DLD1 (cell line): ENCODE data around the gene S100A11.

Experiments
- in situ Hi-C: cut with HindIII; loops from 2 replicates; pipeline ENCODE4 v1.10.0; 2017; ENCODE audit warnings: low sequenced_read_pairs

S100A11 gene

GRCh38 chr1:152005360-152005912 is 31.4 kb downstream of the S100A11 start:
- in situ Hi-C loops, result no loop called here

- in situ Hi-C loops, result no loop called here
Observed at GRCh38 chr1:152003846-152004442, 32.9 kb downstream of the S100A11 start.

GRCh38 chr1:152002960-152003359 is 33.8 kb downstream of the S100A11 start:
- in situ Hi-C loops, result no loop called here

- in situ Hi-C loops, result no loop called here
Observed at GRCh38 chr1:152001631-152002584, 34.9 kb downstream of the S100A11 start.

DNA sequence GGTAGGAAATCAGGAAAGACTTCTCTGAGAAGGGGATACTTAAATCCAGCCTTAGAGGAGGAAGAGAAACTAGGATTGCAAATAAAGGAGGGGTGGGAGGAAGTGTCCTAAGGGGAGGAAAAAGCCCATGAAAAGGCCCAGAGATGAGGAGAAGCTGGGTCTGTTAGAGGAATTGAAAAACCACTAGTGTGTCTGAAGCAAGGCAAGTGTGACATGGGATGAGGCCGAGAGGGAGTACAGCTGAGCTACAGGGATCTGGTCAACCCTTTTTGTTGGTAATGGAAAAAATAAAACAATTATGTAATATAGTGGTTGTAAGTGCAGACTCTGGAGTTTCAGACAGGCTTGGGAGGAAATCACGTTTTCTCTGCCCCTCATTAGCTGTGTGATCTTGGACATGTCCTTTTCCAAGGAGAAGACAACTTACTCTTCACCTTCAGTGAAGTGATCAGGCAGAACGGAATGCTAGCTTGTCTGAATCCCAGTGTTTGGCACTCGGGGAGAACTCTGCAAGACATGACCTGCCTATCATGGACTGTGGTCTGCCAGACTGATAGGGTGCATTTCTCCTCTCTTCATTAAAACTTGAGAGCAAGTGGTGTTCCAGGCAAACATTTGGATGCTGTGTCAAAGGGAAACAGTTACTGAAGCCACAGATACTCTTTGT is 35.7 kb downstream of the S100A11 start:
- in situ Hi-C loops, result no loop called here

DNA sequence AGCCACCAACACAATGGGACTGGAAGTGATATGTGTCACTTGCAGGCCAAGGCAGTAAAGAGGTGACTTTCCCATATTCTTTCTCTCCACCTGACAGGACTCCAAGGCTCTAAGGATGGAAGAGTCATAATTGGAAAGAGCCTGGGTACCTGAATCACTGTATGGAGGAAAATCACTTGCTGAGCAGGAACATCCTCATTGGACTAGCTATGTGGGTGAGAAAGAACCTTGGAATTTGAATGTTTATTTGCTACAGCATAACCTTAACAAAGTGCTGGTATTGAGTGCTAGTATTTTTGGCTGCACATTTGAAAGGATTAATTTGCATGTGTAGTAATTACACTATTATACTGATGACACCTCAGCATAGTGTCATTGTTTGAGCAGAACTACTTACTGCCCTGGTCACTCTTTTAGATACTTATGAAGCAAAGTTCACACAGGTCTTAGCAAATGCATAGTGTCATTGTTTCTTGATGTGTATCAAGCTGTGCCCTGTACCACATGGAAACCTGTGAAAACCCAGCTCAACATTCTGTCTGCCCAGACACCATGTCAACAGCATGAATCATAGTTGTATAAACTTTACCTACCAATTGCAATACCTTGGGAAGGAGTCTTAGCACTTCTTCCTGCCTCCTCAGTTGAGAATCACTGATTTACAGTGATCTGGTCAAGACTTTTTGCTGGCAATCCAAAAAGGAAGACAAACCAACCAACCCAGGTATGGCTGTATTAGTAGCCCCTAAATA is 38.0 kb downstream of the S100A11 start:
- in situ Hi-C loops, result no loop called here

DNA sequence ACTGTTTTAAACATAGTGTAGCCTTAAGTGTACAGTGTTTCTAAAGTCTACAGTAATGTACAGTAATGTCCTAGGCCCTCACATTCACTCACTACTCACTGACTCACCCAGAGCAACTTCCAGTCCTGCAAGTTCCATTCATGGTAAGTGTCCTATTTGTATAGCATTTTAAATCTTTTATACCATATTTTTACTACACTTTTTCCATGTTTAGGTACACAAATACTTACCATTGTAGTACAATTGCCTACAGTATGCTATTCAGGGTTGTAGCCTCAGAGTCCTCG is 39.6 kb downstream of the S100A11 start:
- in situ Hi-C loops, result no loop called here

- in situ Hi-C loops, result no loop called here
Observed at GRCh38 chr1:151995774-151996173, 41.0 kb downstream of the S100A11 start.

DNA sequence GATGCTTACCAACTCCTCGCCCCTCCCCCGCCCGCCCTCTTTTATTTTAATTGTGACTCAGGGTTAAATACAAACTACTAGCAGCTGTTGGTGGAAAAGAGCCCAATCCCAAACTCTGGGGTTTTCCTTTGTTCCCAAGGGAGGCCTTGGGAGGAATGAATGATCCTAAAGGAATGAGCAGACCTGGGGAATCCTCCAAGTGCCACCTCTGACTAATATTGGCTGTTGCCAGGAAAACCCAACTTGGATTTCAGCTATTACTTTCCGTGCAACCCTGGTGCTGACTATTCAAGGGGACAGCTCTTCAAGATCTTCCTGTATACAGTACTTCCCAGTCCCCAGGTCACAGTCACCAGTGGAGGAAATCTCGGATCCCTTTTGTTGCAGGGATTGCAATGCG is 41.8 kb downstream of the S100A11 start:
- in situ Hi-C loops, result no loop called here

DNA sequence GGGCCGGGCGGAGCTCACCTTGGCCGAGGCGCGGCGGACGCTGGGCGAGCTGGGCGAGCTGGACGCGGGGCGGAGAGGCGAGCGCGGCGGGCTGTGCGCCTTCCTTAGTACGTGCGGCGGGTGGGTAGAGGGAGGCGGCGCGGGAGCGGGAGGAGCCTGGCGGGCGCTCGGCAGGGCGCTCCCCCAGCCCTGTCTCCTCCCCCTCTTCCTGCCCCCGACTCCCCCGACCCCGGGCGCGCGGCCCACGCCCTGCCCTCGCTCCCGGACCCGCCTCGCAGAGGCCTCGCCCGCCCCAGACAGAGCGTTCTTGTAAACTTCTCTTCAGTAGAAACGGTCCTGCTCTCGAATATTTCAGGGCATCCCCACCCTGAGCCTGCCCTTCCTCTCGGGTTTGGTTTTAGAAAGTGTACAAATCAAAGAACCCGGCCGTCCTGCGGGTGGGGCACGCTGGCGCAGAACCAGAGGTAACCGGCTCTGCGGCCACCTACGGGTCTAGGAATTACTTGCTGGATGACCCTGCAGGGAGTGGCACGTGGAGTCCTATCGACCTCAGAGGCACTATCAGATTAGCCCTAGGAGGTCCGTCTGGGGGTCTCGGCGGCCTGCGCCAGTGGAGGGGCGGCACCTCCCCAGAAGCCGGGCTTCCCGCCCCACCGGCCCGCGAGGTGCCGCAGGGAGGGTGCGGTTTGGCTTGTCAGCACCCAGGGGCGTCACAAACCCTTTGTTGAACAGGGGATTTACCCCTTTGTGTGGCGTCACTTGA is 42.9 kb downstream of the S100A11 start, which contains the start of gene S100A10:
S100A10 (minus strand) TSS at position 126 of the 763 bp plus-strand sequence. CDS start 7,629 bp downstream, outside the sequence.
- in situ Hi-C loops, result no loop called here

- in situ Hi-C loops, result no loop called here
Observed at GRCh38 chr1:151993084-151993733, 43.6 kb downstream of the S100A11 start.

DNA sequence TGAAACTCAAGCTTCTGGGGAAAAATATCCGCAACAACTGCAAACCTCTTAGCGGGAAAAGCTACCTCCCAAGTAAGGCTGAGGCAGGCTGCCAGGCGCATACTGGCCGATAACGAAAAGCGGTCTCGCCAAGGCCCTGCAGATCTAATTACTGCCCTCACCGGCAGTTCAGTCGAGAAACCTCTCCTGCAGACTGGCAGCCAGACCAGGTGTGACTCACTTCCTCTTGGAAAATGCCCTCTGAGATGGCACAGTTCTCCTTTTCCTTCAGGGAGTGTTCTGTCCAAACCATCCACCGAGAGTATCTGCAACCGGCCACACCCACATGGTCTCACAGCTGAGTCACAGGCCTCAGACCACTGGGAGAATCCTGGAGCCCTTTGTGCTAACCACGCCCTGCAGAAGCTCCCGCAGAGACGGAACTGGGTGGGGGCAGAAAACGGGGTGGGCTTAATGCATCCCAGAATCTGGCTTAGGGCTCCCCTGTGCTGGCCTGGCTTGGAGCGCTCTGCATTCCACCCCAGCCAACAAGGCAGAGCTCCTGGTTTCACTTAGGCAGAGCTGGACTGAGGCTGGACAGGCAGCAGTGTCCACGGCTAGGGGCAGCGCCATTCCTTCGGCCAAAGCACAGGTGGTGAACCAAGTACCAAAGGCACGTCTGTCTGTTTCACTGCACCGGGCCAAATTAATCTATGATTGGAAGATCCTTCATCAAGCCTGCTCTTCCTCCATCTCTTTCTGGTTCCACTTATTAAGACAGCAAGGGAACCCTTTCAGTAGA is 44.3 kb downstream of the S100A11 start:
- in situ Hi-C loops, result no loop called here

GRCh38 chr1:151991663-151992302 is 45.0 kb downstream of the S100A11 start:
- in situ Hi-C loops, result no loop called here

DNA sequence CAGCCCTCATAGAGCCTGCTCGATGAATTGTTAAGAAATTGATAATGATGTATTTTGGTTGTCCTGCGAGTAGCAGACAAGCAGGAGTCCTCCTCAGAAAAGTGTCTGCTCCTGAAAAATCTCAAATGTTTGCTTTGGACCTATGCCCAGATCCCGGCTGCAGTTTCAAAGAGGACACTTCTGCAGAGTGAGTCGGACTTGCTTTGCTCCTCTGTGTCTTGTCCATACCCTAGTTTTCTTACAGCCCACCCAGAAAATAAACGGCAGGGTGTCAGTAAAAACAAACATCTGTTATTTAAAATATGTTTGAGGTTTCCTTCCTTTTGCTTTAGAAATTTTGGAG is 46.0 kb downstream of the S100A11 start:
- in situ Hi-C loops, result no loop called here

DNA sequence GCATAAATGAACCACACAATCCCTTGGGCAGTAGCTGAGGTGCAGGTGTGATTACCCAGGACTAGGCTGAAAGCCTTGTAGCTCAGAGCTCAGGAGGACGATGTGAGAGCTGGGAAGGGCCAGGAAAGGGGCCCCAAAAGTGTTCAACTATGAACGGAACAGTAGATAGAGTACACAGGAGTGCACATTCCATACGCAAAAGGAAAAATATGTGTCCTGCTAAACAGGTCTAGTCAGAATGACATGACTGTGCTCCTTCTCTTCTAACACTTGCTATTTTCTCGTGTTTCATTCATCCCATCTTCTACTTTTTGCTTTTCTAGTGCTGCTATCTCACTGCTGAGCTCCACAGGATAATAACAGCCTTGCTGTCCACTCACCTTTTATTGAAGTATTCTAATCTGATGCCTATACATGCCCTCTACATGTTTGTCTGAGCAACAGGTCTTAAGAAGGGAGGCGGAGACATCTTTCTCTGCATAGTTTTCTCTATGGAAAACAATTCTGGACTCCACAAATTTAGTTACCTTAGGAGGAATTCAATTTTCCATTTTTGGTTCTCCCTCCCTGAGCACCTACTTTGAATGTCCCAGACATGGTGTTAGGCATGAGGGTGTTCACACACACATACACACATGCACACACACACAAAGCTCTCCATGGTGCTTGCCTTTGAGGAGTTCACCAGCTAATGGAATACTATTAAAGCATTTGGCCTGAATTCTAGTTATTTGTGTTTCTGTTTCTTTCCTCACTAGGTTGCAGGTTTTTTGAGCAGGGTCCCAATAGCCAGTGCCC is 46.5 kb downstream of the S100A11 start:
- in situ Hi-C loops, result no loop called here

DNA sequence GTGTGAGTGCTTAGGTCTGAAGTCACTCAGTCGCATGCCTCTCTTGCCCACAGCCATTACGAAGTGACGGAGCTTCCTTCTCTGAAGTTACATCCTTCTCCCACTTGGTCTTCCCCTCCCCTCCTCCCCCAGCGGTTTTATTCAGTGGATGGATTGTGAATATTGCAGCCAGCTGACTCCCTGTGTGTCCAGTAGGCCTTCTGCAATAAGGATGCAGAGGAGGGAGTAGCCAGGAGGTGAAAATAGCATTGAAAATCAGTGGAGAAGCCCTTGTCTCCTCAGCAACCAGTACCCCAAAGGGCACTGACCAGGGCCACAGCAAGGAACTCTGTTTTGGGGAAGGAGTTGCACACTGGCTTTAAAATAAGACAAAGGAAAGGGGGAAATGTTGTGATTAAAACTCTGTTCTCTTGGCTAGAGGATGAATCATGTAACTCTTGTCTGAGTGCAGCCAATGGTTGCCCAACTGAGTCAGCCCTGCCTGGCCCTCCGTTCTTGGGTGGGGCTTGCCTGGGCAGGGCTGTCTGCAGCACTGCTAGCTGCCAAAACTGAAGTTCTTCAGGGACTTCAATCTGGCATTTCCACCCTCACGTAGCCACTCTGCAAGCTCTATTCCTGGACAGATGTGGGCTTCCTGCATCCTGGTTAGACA is 47.5 kb downstream of the S100A11 start:
- in situ Hi-C loops, result no loop called here

GRCh38 chr1:151988405-151988923 is 48.3 kb downstream of the S100A11 start:
- in situ Hi-C loops, result no loop called here
